ENCODE measurements around the gene EDN2.

Gene EDN2

DNA sequence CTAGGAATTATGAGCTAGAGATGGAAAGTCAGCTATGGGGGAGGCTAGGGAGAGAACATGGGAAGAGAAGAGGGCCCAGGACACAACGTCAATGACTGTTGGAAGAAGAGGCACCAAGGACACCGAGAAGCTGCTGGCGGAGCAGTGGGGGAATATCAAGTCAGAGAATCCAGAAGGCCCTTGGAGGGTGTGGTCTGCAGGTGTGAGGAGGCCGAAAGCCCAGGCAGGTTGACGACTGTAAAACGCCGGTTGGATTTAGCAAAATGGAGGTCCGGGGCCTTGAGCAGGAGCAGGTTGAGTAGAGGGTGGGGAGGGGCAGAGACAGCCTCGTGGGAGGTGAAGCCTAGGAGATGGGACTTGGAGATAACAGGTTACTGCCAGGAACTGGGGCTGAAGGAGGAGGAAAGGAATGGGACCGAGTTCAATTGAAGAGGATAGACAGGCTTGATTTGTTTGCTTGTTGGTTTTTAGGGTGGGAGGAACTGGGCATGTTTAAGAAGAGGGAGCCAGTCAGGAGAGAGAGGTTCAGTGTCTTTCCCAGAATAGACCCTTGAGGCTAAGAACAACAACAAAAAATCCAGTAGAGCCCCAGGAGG is 35.1 kb downstream of the EDN2 start:
- Histone ChIP-seq H3K9me2 (replicated peaks; ENCODE audit: control insufficient read depth, low read length) (no peaks in the 10 kb centered on the region), H3K9me3 (ENCODE audit: control insufficient read depth, insufficient read depth, low read length) (peaks cover 11% of the 10 kb centered on the region), H3K36me3 (ENCODE audit: control insufficient read depth, low read length) (no peaks in the 10 kb centered on the region), H3K4me3 (ENCODE audit: low read length) (no peak overlapping the region), H3K27me3 (ENCODE audit: control insufficient read depth, low read length) (peaks cover 2% of the 10 kb centered on the region; the same call in 1 of the 2 replicates), H3K79me2 (ENCODE audit: control insufficient read depth, low read length) (no peaks in the 10 kb centered on the region), H3K27ac (ENCODE audit: low read depth, low read length) (no peak overlapping the region), H3F3A (ENCODE audit: control insufficient read depth, insufficient read depth) (no peaks in the 10 kb centered on the region), H3K4me1 (ENCODE audit: control insufficient read depth, low read length) (no peaks in the 10 kb centered on the region), H3K4me2 (ENCODE audit: low read length) (no peak overlapping the region), H4K20me1 (ENCODE audit: control insufficient read depth, insufficient read depth, low read depth, low read length) (no peaks in the 10 kb centered on the region)
- TF ChIP-seq EZH2phosphoT487 (IDR thresholded peaks at IDR 0.05; ENCODE audit: borderline replicate concordance, low read length) = no peak
- TF ChIP-seq, protein P1, sequence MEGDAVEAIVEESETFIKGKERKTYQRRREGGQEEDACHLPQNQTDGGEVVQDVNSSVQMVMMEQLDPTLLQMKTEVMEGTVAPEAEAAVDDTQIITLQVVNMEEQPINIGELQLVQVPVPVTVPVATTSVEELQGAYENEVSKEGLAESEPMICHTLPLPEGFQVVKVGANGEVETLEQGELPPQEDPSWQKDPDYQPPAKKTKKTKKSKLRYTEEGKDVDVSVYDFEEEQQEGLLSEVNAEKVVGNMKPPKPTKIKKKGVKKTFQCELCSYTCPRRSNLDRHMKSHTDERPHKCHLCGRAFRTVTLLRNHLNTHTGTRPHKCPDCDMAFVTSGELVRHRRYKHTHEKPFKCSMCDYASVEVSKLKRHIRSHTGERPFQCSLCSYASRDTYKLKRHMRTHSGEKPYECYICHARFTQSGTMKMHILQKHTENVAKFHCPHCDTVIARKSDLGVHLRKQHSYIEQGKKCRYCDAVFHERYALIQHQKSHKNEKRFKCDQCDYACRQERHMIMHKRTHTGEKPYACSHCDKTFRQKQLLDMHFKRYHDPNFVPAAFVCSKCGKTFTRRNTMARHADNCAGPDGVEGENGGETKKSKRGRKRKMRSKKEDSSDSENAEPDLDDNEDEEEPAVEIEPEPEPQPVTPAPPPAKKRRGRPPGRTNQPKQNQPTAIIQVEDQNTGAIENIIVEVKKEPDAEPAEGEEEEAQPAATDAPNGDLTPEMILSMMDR (IDR thresholded peaks at IDR 0.05; ENCODE audit: low read depth, low read length, poor library complexity, severe bottlenecking) = no peak

DNA sequence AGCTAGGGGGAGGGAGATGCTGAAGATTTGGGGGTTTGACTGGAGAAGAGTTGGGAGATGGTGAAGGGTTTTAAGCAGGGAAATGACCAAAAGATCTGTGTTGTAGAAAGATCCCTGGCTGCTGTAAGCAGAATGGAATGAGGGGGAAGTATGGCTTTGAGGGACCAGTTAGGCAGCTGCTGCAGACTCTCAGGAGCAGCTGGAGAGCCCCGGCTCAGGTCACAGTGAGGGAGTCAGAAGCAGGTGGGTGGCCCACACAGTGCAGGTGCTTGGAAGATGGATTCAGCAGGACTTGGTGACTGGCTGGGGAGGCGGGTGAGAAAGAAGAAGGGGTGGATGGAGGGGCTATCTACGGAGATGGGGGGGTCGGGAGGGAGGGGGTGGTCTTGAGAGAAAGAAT is 35.7 kb downstream of the EDN2 start:
- Histone ChIP-seq H3K4me1 (ENCODE audit: control insufficient read depth, low read length) (no peaks in the 10 kb centered on the region), H3K9me2 (replicated peaks; ENCODE audit: control insufficient read depth, low read length) (no peaks in the 10 kb centered on the region), H3K79me2 (ENCODE audit: control insufficient read depth, low read length) (no peaks in the 10 kb centered on the region), H3K4me2 (ENCODE audit: low read length) (no peak overlapping the region), H3K4me3 (ENCODE audit: low read length) (no peak overlapping the region), H3K27ac (ENCODE audit: low read depth, low read length) (no peak overlapping the region), H3K27me3 (ENCODE audit: control insufficient read depth, low read length) (peaks cover 2% of the 10 kb centered on the region; the same call in 1 of the 2 replicates), H3K9me3 (ENCODE audit: control insufficient read depth, insufficient read depth, low read length) (peaks cover 15% of the 10 kb centered on the region), H4K20me1 (ENCODE audit: control insufficient read depth, insufficient read depth, low read depth, low read length) (no peaks in the 10 kb centered on the region), H3K36me3 (ENCODE audit: control insufficient read depth, low read length) (no peaks in the 10 kb centered on the region), H3F3A (ENCODE audit: control insufficient read depth, insufficient read depth) (no peaks in the 10 kb centered on the region)
- TF ChIP-seq, protein P1 (IDR thresholded peaks at IDR 0.05; ENCODE audit: low read depth, low read length, poor library complexity, severe bottlenecking) = no peak
- no peak for TF ChIP-seq EZH2phosphoT487 (IDR thresholded peaks at IDR 0.05; ENCODE audit: borderline replicate concordance, low read length)

DNA sequence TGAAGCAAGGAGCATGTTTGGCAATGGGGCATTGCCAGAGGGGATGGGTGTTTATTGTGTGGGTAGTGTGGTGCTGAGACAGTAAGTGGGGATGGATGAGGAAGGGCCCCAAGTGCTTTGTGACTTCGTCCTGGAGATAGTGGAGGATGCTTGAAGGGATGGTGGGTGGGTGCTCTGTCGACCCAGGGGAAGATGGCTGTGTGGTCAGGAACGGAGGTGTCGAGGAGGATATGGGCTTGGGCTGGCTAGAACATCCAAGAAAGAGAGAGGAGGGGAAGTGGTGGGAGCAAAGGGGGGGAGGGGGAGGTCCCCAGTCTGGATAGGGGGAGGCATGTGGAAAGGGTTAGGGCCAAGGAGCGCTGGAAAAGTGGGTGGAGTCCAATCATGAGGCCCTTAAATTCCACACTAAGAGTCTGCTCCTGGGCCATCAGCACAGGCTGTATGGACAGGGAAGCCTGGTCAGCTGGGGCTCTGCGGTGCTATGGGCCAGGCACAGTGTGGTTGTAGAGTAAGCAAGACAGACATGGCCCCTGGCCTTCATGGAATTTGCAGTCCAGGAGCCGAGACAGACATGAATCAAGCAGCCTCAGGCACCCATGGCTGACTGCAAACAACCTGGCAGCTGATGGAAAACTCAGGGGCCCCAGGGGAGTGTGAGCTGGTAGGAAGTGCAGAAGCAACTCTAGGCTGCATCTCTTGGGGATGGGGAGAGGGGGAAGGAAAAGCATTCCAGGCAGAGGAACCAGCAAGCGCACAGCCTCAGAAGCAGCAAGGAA is 36.3 kb downstream of the EDN2 start:
- H3K79me2 ChIP-seq (ENCODE audit: control insufficient read depth, low read length) = no peaks in the 10 kb centered on the region
- no peak overlapping the region for H3K27ac ChIP-seq (ENCODE audit: low read depth, low read length)
- TF ChIP-seq, protein P1 (IDR thresholded peaks at IDR 0.05; ENCODE audit: low read depth, low read length, poor library complexity, severe bottlenecking) = no peak
- TF ChIP-seq EZH2phosphoT487 (IDR thresholded peaks at IDR 0.05; ENCODE audit: borderline replicate concordance, low read length) = no peak
- H3K36me3 ChIP-seq (ENCODE audit: control insufficient read depth, low read length) = no peaks in the 10 kb centered on the region
- no peaks in the 10 kb centered on the region for H3F3A ChIP-seq (ENCODE audit: control insufficient read depth, insufficient read depth)
- no peaks in the 10 kb centered on the region for H3K4me1 ChIP-seq (ENCODE audit: control insufficient read depth, low read length)
- no peak overlapping the region for H3K4me3 ChIP-seq (ENCODE audit: low read length)
- H3K9me2 ChIP-seq (replicated peaks; ENCODE audit: control insufficient read depth, low read length) = no peaks in the 10 kb centered on the region
- H4K20me1 ChIP-seq (ENCODE audit: control insufficient read depth, insufficient read depth, low read depth, low read length) = no peaks in the 10 kb centered on the region
- peaks cover 15% of the 10 kb centered on the region for H3K9me3 ChIP-seq (ENCODE audit: control insufficient read depth, insufficient read depth, low read length)
- H3K27me3 ChIP-seq (ENCODE audit: control insufficient read depth, low read length) = peaks cover 2% of the 10 kb centered on the region; the same call in 1 of the 2 replicates
- H3K4me2 ChIP-seq (ENCODE audit: low read length) = no peak overlapping the region

All from DOHH2 (cell line).